K562 (cell line): ENCODE results near the gene SLC11A1. TPM values are rescaled to one million over a fixed set of nuclear protein-coding genes. Genes with fewer than 3 reads are reported as not detected.

Source experiments
- ARID1B ChIP-seq: fragments of 450-650 bp; IDR thresholded peaks from 2 replicates; pipeline ENCODE4 v1.6.1; 2016; ENCODE audit warnings: antibody characterized with exemption, mild to moderate bottlenecking, inconsistent platforms
- BCL6 ChIP-seq: fragments of 250-450 bp; sonication (Bioruptor Pico); IDR thresholded peaks from 2 replicates; pipeline ENCODE4 v1.4.0; 2020
- BRD9 ChIP-seq: fragments of 450-650 bp; IDR thresholded peaks from 2 replicates; pipeline ENCODE4 v1.6.1; 2018; ENCODE audit warnings: low read depth; ENCODE audit not compliant: partially characterized antibody
- CEBPB ChIP-seq: fragments of 450-650 bp; IDR thresholded peaks from 2 replicates; pipeline ENCODE4 v1.6.1; 2016; ENCODE audit warnings: missing genetic modification characterization, missing compliant biosample characterization
- CXXC5 ChIP-seq: fragments of 250-450 bp; sonication (Bioruptor Pico); IDR thresholded peaks from 2 replicates; pipeline ENCODE4 v1.8.0; 2022; ENCODE audit warnings: inconsistent platforms, mild to moderate bottlenecking, moderate library complexity
- DLX4 ChIP-seq: fragments of 250-450 bp; sonication (Bioruptor Pico); IDR thresholded peaks from 2 replicates; pipeline ENCODE4 v1.6.1; 2021; ENCODE audit warnings: mild to moderate bottlenecking
- FOS ChIP-seq: IDR thresholded peaks from 3 replicates; pipeline ENCODE4 v1.6.1; 2011; ENCODE audit not compliant: insufficient read length; ENCODE audit errors: extremely low read depth
- GABPB1 ChIP-seq: sonication (generic); formaldehyde crosslinking; IDR thresholded peaks from 2 replicates; pipeline ENCODE4 v1.8.0; 2022; ENCODE audit warnings: mild to moderate bottlenecking, missing genetic modification reagents
- HSF4 ChIP-seq: fragments of 250-450 bp; sonication (Bioruptor Pico); IDR thresholded peaks from 2 replicates; pipeline ENCODE4 v2.1.2; 2022; ENCODE audit warnings: mild to moderate bottlenecking, moderate library complexity, borderline replicate concordance
- JUN ChIP-seq, 2 experiments: sonication (generic) in 1 of 2; formaldehyde crosslinking in 1 of 2; IDR thresholded peaks; 2 replicates each; pipeline versions ENCODE4 v1.6.1 to v1.8.0; 2012 to 2022; ENCODE audit warnings: borderline replicate concordance in 2 of 2, mild to moderate bottlenecking in 2 of 2, improper control_type of control experiment in 1 of 2, low read depth in 1 of 2, low read length in 1 of 2, missing genetic modification reagents in 1 of 2
- MTA2 ChIP-seq: fragments of 450-650 bp; IDR thresholded peaks from 2 replicates; pipeline ENCODE4 v1.6.1; 2016; ENCODE audit warnings: low read depth
- NFE2 ChIP-seq: IDR thresholded peaks from 2 replicates; pipeline ENCODE4 v1.6.1; 2014; ENCODE audit warnings: antibody characterized with exemption, low read depth
- POLR2A ChIP-seq: fragments of 450-650 bp; conservative IDR thresholded peaks from 2 replicates; pipeline ENCODE4 v1.6.1; 2016
- RBFOX2 ChIP-seq: fragments of 200-400 bp; formaldehyde crosslinking; IDR thresholded peaks from 2 replicates; pipeline ENCODE4 v1.6.1; 2017; ENCODE audit warnings: low read depth, mild to moderate bottlenecking, low read length, moderate library complexity
- RERE ChIP-seq: sonication (generic); formaldehyde crosslinking; IDR thresholded peaks from 2 replicates; pipeline ENCODE4 v1.8.0; 2023; ENCODE audit warnings: missing genetic modification reagents, mild to moderate bottlenecking, borderline replicate concordance
- SPI1 ChIP-seq: IDR thresholded peaks from 2 replicates; pipeline ENCODE4 v1.6.1; 2011; ENCODE audit warnings: low read depth, low read length, control low read depth, borderline replicate concordance
- TARDBP ChIP-seq: fragments of 450-650 bp; IDR thresholded peaks from 2 replicates; pipeline ENCODE4 v1.6.1; 2016
- TBP ChIP-seq: optimal IDR thresholded peaks from 2 replicates; pipeline ENCODE3; 2011; ENCODE audit warnings: low read depth, low read length, improper control_type of control experiment
- TGIF2 ChIP-seq: sonication (generic); formaldehyde crosslinking; IDR thresholded peaks from 2 replicates; pipeline ENCODE4 v1.8.1; 2022; ENCODE audit warnings: mild to moderate bottlenecking, missing genetic modification reagents, moderate library complexity
- ZBTB1 ChIP-seq: sonication (generic); formaldehyde crosslinking; IDR thresholded peaks from 2 replicates; pipeline ENCODE4 v1.8.1; 2023; ENCODE audit warnings: missing genetic modification reagents, low read depth, mild to moderate bottlenecking, borderline replicate concordance
- ZC3H4 ChIP-seq: sonication (generic); formaldehyde crosslinking; IDR thresholded peaks from 2 replicates; pipeline ENCODE4 v1.9.0; 2021; ENCODE audit warnings: missing genetic modification reagents, borderline replicate concordance
- ZFX ChIP-seq: sonication (generic); formaldehyde crosslinking; IDR thresholded peaks from 2 replicates; pipeline ENCODE4 v1.8.0; 2022; ENCODE audit warnings: mild to moderate bottlenecking, missing genetic modification reagents, moderate library complexity
- ZNF280B ChIP-seq: fragments of 250-450 bp; sonication (Bioruptor Pico); IDR thresholded peaks from 2 replicates; pipeline ENCODE4 v1.5.1; 2021; ENCODE audit warnings: mild to moderate bottlenecking
- polyA plus RNA-seq, 8 experiments: library from polyadenylated mRNA; depleted of rRNA in 4 of 8; stranded (reverse) in 5 of 8; unstranded in 3 of 8; fragments of >200 nt; fragmentation: Nextera tagmentation in 2 of 8; fragmentation: Illumina TruSeq in 1 of 8; extraction: Ambion mirVana in 2 of 8; extraction: Trizol in 1 of 8; gene quantifications; 2 replicates each; pipeline versions ENCODE4 v1.2.1 to v1.2.3, GENCODE V29; 2011 to 2014; ENCODE audit warnings: inconsistent platforms in 1 of 8, missing spikeins in 1 of 8
- total RNA-seq, 7 experiments: library from RNA; depleted of rRNA in 6 of 7; stranded (reverse); fragments of >200 nt in 6 of 7; fragmentation: Illumina TruSeq in 2 of 7; extraction: Trizol in 2 of 7; gene quantifications; 2 replicates each; pipeline versions ENCODE4 v1.2.1 to v1.2.3, GENCODE V29; 2011 to 2021; ENCODE audit warnings: low replicate concordance in 1 of 7

The SLC11A1 gene
- total and polyA plus RNA-seq, 9 of the 15 experiments (the other 6 are each of a cell fraction or from before 2014, with no cell fraction given): 0.35 to 1.6 (median 0.65) TPM

DNA sequence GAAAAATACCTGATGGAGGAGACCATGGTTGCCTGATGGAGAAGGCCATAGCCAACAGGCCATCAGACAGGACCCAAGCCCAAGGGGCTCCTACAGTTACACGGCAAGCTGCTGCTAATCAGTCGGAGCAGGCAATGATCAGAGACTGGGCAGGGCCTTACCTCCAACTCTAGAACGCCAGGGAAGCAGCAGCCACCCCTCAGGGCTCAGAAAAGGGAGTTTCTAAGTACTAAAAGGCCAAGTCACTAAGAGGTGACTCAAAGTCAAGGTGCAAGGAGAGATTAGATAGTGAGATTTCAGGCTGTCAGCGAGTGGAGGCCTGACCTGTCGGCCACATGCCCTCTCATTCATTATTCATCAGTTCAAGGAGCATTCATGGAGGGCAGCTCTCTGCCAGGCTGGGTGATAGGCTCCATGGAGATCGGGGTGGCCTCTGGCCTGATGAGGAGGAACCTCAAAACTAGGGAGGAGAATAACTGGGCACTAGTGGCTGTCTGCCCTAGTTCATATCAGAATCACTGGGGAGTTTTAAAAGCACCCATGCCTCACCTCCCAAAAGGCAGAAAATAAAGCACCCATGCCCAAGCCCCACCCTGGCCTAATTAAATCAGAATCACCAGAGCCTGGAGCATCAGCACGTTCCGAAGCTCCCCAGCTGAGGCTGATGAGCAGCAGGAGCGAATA is 40.5 kb downstream of the SLC11A1 start (continued):
- TF ChIP-seq RERE (CRISPR knock-in tag) (no peak), TBP (peak; percentile 54), NFE2 (peak; percentile 96), RBFOX2 (peak; percentile 24; the same call in 1 of the 2 replicates), GABPB1 (CRISPR knock-in tag) (no peak), ZNF280B (CRISPR knock-in tag) (no peak), CEBPB (tag) (no peak), JUN (IDR thresholded peaks at IDR 0.05; ENCODE audit: borderline replicate concordance, low read depth, low read length) (peak; percentile 90), JUN (CRISPR knock-in tag; IDR thresholded peaks at IDR 0.05; ENCODE audit: borderline replicate concordance) (no peak), ZFX (CRISPR knock-in tag) (peak; percentile 37; the same call in 1 of the 2 replicates), FOS (peak; percentile 52), DLX4 (CRISPR knock-in tag) (no peak), BCL6 (CRISPR knock-in tag) (no peak), ZBTB1 (CRISPR knock-in tag) (no peak), HSF4 (no peak), MTA2 (peak; percentile 86), POLR2A (no peak), BRD9 (peak; percentile 45), CXXC5 (CRISPR knock-in tag) (peak; percentile 53), SPI1 (no peak), TARDBP (0 out of 2 replicates have a peak, but pooled peaks have one; percentile 47), ZC3H4 (no peak), ARID1B (peak; percentile 98), TGIF2 (CRISPR knock-in tag) (no peak)
